ENCODE data around the gene UBE2E2.

- no peak for TF ChIP-seq CTCF (IDR thresholded peaks at IDR 0.05)
- no peak for TF ChIP-seq POLR2A (IDR thresholded peaks at IDR 0.05)
These were observed 1.8 kb upstream of the UBE2E2 start for GRCh38 chr3:23201154-23201838.

Measured in esophagus squamous epithelium (tissue), 4 donors.